H1 (cell line): Measurements from ENCODE around the gene TBC1D23. TPM values are rescaled to one million over a fixed set of nuclear protein-coding genes. Genes with fewer than 3 reads are reported as not detected.

Experiments
- CEBPB ChIP-seq: IDR thresholded peaks from 2 replicates; pipeline ENCODE4 v1.6.1; 2012; ENCODE audit warnings: low read depth, low read length
- CHD7 ChIP-seq: fragments of 300-600 bp; sonication (generic); IDR thresholded peaks from 2 replicates; pipeline ENCODE4 v1.7.1; 2012; ENCODE audit warnings: low read length, moderate library complexity, mild to moderate bottlenecking, inconsistent platforms; ENCODE audit not compliant: insufficient replicate concordance
- E2F6 ChIP-seq: IDR thresholded peaks from 2 replicates; pipeline ENCODE4 v1.6.1; 2012; ENCODE audit warnings: inconsistent platforms
- FOSL1 ChIP-seq: IDR thresholded peaks from 2 replicates; pipeline ENCODE4 v1.6.1; 2011; ENCODE audit warnings: mild to moderate bottlenecking, low read depth, low read length, moderate library complexity; ENCODE audit not compliant: insufficient read depth
- SRF ChIP-seq: IDR thresholded peaks from 2 replicates; pipeline ENCODE4 v1.6.1; 2011; ENCODE audit warnings: mild to moderate bottlenecking, low read depth, low read length, moderate library complexity
- polyA plus RNA-seq, 7 experiments: library from polyadenylated mRNA; depleted of rRNA in 3 of 7; stranded (reverse) in 5 of 7; unstranded in 2 of 7; fragments of >200 nt in 5 of 7; fragments of 200-250 nt in 2 of 7; gene quantifications; 1 replicate in 5 of 7; 2 replicates in 1 of 7; 4 replicates in 1 of 7; pipeline versions ENCODE4 v1.2.1 to v1.2.3, GENCODE V29; 2011 to 2013; ENCODE audit warnings: missing spikeins in 2 of 7, mixed read lengths in 2 of 7
- total RNA-seq: library from RNA; stranded (reverse); fragmentation: NEBNext Ultra II Directional; extraction: Animal tissue kit (Norgen Biotek cat#: 25700); gene quantifications from 2 replicates; pipeline ENCODE4 v1.2.1, GENCODE V29; 2021

The TBC1D23 gene
- total and polyA plus RNA-seq, 2 of the 8 experiments (the other 6 are each of a cell fraction or from before 2014, with no cell fraction given), result 6.4 to 29.3 TPM

- TF ChIP-seq CHD7 (no peak), CEBPB (no peak), SRF (no peak), FOSL1 (no peak), E2F6 (no peak)
These were observed 7.4 kb downstream of the TBC1D23 start (continued) for GRCh38 chr3:100268156-100268555.
